Measurements from ENCODE around the gene SPA17. TPM values are rescaled to one million over a fixed set of nuclear protein-coding genes. Genes with fewer than 3 reads are reported as not detected.

The SPA17 gene
- total and polyA plus RNA-seq, 9 of the 15 experiments (the other 6 are each of a cell fraction or from before 2014, with no cell fraction given), result 6.0 to 19.5 (median 12.6) TPM

DNA sequence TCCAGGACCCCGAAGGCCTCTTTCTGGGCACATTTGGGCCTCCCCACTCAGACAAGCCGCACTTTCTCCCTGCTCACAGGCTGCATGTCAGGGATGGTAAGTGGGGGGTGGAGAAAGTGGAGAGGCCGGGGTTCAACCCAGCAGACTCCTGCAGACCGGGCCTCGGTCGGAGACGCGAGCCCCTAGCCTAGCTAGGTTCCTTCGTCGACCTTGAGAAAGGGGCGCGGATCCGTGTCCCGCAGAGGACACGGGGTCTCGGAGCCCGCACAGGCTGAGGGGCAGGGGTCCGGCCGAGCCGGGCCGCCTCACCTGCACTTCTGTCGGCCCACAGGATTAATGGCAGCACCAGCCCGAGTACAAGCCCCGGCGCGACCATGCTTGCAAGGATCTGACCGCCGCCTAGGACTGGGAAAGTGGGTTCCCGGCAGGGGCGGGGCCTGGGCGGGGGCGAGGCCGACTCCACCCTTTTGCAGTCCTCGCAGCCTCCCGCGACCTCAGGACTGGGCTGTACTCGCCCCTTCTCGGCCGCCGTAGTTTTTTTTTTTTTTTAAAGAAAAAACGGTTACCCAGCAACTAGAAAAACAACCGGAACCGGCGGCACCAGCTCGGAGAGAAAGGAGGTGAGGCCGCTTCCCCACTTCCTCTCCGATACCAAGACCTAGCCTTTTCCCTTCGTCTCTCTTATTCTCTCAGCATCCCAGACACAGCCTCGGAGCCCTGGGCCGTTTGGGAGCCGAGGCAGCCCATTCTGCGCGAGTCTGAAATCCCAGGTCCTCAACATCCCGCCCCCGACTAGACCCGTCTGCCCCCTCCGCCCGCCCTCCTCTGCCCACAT is at the start of gene SPA17, which contains the start of gene SIAE (continued):
- TF ChIP-seq TSHZ1 (CRISPR knock-in tag; IDR thresholded peaks at IDR 0.05) (no peak), CXXC5 (CRISPR knock-in tag; IDR thresholded peaks at IDR 0.05) (peak; percentile 53; the same call in 1 of the 2 replicates), POLR2H (tag; IDR thresholded peaks at IDR 0.05; ENCODE audit: low read depth) (peak; percentile 66), MYBL2 (IDR thresholded peaks at IDR 0.05; ENCODE audit: low read depth) (peak; percentile 69; the same call in 1 of the 2 replicates), MYBL2 (CRISPR knock-in tag; IDR thresholded peaks at IDR 0.05; ENCODE audit: borderline replicate concordance) (no peak), RBFOX2 (IDR thresholded peaks at IDR 0.05; ENCODE audit: low read depth, low read length) (peak; percentile 94), ELF1 (tag; IDR thresholded peaks at IDR 0.05) (peak; percentile 82), HMG20A (CRISPR knock-in tag; conservative IDR thresholded peaks at IDR 0.05) (no peak), CREB3 (tag; conservative IDR thresholded peaks at IDR 0.05; ENCODE audit: low read depth) (no peak), CREB3L1 (IDR thresholded peaks at IDR 0.05; ENCODE audit: borderline replicate concordance, low read depth) (0 out of 2 replicates have a peak, but pooled peaks have one; percentile 16), KHSRP (IDR thresholded peaks at IDR 0.05) (no peak), DPF2 (IDR thresholded peaks at IDR 0.05) (no peak)
- TF ChIP-seq, protein P1, sequence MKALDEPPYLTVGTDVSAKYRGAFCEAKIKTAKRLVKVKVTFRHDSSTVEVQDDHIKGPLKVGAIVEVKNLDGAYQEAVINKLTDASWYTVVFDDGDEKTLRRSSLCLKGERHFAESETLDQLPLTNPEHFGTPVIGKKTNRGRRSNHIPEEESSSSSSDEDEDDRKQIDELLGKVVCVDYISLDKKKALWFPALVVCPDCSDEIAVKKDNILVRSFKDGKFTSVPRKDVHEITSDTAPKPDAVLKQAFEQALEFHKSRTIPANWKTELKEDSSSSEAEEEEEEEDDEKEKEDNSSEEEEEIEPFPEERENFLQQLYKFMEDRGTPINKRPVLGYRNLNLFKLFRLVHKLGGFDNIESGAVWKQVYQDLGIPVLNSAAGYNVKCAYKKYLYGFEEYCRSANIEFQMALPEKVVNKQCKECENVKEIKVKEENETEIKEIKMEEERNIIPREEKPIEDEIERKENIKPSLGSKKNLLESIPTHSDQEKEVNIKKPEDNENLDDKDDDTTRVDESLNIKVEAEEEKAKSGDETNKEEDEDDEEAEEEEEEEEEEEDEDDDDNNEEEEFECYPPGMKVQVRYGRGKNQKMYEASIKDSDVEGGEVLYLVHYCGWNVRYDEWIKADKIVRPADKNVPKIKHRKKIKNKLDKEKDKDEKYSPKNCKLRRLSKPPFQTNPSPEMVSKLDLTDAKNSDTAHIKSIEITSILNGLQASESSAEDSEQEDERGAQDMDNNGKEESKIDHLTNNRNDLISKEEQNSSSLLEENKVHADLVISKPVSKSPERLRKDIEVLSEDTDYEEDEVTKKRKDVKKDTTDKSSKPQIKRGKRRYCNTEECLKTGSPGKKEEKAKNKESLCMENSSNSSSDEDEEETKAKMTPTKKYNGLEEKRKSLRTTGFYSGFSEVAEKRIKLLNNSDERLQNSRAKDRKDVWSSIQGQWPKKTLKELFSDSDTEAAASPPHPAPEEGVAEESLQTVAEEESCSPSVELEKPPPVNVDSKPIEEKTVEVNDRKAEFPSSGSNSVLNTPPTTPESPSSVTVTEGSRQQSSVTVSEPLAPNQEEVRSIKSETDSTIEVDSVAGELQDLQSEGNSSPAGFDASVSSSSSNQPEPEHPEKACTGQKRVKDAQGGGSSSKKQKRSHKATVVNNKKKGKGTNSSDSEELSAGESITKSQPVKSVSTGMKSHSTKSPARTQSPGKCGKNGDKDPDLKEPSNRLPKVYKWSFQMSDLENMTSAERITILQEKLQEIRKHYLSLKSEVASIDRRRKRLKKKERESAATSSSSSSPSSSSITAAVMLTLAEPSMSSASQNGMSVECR (CRISPR knock-in tag; IDR thresholded peaks at IDR 0.05), result 0 out of 2 replicates have a peak, but pooled peaks have one; percentile 58
- TF ChIP-seq, protein P2, sequence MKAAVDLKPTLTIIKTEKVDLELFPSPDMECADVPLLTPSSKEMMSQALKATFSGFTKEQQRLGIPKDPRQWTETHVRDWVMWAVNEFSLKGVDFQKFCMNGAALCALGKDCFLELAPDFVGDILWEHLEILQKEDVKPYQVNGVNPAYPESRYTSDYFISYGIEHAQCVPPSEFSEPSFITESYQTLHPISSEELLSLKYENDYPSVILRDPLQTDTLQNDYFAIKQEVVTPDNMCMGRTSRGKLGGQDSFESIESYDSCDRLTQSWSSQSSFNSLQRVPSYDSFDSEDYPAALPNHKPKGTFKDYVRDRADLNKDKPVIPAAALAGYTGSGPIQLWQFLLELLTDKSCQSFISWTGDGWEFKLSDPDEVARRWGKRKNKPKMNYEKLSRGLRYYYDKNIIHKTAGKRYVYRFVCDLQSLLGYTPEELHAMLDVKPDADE (conservative IDR thresholded peaks at IDR 0.05; ENCODE audit: control insufficient read depth, low read depth, low read length), result peak; percentile 64; the same call in 1 of the 2 replicates

All from K562 (cell line).